ENCODE results near the gene FAAP20.

Gene FAAP20

DNA sequence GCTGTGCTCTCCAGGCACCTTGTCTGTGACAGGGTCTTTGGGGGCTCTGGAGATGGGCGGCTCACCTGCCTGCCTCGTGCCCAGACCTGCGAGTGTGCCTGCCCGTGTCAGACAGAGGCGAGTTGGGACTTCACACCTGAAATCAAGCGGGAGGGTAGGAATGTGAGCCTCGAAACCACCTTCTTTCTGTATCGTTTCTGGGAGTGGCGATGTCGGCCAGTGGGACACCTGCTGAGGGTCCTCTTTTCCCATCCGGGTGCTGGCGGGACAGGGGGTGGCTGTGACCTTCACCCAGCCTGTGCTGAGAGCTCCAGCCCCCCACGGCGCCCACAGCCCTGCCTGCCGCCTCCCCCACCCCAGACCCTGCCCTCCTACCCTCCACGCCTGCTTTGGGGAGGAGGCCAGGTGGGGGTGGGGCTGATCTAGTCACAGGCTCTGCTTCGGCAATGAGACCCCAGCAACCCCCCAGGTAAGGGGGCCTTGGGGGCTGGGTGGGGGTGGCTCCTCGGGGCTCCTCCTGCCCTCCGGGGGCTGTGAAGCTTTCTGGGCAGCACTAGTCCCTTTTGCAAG lies 15.6 kb upstream of the FAAP20 start:
- DNase-seq = no peak

DNA sequence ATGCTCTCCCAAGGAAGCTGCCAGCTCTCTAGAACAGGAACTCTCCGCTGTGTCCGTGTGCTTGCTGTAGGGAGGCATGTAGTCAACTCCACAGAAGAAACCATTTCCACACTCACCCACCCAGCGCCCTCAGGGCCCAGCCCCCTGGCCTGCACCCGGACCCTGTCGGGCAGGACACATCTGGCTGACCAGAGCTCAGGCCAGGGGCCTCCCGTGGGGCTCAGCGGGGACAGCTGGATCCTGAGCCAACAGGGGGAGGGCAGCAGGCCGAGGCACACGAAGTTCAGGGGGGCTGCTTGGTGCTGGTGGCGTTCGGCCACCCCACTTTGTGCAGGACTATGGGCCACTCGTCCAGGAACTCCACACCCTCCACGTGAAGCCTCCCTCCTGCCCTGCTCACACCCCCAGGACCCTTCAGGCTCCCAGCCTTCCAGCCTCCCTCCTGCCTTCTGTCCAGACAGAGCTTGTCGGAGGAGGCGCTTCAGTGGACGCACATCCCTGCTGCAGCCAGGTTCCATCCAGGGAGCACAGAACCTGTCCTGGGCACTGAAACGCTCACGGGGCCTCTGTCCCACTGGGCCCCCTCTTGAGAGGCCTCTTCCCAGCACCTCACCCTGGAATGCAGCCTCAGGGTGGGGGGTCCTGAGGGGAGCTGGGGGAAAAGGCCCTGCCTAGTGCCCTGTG lies 15.0 kb upstream of the FAAP20 start:
- no peak for DNase-seq

DNA sequence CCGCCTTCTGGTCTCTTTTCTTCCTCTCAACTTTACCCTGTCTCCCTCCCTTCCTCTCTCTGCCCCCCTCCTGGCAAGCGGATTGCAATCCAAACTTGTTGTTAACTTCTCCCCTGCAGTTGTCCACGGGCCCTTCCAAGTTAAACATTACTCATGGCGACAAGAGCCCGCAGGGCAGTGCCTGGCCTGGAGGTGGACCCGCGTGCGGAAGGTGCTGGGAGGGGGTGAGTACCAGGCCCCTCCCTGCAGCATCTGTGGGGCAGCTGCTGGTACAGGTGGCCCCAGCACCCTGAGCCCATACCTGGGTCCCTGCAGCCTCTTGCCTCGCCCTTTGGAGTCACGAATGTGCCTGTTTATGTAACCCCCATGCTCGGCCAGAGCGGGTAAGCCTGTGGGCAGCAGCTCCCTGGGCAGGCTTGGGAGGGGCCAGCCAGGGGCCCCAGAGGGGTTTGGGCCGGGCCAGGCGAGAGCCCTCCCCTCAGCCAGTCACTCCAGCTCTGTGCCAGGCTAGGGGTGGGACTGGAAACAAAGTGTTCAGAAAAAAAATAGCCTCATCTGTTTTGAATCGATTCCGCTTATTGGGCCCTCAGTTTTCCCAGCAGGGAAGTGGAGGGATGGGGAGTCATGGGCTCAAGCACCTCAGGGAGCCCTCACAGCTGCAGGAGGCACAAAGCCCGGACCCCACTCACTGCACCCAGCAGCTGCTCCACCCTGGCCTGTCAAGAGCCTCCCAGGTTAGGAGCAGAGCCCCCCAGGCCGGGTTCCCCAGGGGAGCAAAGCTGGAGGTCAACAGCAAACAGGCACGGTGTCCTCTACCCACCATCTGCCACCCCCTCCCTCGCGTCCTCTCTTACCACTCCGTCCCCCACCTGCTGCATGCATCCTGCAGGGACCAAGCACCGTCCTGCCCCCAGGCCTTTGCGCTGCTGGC lies 14.0 kb upstream of the FAAP20 start:
- DNase-seq = no peak

DNA sequence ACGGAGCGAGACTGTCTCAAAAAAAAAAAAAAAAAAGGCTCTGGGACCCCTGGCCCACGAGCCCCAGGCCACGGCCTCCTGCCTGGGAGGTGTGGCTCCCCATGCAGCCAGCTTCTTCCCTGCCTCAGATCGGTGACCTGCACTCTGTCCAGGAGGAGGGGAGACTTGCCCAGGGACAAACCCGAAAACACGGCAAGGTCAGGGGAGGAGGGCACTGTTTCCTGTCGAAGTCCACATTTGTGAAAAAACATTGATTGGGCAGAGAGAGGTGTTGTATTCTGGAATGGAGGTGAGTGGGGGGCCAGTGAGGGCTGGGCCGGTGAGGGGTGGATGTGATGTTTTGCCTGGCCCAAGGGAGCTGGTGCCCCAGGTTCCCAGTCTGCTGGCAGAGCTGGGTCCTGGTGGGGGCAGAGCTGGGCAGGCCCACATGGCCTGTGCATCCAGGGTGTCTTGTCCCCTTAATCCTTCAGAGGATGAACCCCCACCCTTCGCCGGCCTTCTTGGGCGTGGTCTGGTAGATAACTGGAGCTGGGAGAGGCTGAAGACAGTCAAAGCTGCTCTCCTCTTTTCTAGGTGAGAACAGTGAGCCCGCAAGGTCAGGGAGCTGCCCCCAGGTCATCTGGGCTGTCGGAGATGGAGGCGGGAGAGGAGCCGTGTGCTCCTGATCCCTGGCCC lies 12.4 kb upstream of the FAAP20 start:
- DNase-seq = peak; percentile 66

DNA sequence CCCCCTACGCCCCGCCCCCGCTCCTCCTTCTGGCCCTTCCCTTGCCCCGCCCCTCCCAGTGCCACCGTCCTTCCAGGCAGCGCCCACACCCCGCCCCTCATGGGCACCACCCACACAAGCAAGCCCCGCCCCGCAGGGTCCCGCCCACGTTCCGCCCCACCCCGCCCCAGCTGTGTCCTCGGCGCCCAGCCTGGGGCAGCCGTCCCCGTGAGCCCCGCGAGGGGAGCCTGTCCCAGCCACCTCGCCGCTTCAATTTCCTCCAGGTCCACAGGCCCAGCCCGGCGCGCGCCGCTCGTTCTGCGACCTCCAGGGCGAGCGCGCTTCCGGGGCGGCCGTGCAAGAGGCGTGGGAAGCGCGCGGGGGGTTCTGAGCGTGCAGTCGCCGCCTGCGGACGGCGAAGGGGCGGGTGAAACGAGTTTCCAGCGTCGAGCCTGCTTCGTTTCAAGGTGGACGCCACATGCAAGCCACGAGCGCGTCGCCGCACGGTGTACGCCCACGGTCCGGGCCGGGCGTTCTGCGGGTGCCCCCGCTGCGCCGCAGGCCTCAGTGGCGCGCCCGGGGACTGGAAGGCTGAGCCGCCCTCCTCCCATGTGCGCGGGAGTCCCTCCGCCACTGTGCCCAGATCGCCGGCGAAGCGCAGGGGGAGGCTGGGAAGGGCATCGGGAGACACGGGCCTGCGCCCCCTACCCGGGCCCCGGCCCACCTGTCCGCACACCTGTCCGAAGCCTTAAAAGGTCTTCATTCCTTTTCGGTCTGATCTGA lies 10.8 kb upstream of the FAAP20 start:
- peak; percentile 97 for DNase-seq

DNA sequence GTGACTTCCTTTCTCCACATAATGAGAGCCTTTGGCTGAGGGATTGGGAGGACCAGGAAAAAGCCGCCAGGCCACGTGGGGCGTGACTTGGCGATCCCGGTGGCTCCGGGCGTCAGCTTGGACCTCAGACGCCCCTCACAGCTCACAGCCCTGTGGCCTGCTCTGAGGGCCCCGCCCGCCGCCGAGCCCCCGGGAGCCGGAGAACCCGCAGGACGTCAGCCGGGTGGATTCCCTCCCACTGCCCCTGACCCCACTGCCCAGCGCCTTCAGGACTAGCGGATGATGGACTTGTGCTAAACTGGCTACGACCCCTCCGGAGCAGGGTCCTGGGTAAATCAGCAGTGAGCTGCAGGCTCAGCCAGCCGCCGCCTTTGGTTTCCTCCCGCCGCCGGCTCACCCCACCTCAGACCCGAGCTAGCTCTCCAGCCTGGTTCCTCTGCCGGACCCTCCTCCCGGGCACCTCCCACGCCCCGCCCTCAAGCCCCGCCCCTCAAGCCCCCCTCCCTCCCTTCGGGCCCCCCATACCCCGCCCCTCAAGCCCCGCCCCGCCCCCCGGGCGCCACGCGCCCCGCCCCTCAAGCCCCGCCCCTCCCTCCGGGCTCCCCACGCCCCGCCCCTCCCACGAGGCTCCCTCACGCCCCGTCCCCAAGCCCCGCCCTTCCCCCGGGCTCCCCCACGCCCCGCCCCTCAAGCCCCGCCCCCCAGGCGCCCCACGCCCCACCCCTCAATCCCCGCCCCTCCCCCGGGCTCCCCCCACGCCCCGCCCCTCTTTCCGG lies 10.0 kb upstream of the FAAP20 start:
- DNase-seq = peak; percentile 93

DNA sequence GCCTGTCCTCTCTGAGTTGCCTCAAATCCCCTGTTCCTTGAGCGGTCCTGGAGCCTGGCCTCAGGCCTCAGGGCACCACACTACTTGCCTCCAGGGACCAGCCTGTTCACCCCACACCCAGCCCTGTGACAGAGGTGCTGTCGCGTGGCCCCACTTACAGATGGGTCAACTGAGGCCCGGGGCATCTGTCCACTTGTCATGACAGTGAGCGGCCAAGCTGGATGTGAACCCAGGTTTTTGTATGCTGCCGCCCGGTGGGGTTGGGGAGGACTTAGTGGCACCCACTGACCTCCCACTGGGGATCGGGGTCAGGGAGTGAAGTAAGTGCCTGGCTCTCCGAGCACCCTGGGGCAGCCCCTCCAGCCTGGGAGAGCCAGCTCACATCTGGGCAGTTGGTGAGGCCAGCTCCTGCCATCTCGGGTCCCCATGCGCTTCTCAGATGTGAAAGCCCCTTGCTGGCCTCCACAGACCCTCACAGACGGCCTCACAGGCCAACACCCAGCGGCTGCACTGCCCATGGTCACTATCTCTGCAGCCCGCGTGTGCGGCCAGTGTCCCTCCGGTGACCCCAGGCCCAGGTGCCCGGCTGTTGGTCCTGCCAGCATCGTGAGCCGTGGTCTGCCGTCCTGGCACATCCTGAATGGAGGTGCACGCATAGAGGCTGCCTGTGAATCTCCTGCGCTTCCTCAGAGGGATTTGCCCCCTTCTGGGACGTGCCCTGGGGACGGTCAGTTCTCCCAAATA lies 9.3 kb upstream of the FAAP20 start:
- DNase-seq = no peak

DNA sequence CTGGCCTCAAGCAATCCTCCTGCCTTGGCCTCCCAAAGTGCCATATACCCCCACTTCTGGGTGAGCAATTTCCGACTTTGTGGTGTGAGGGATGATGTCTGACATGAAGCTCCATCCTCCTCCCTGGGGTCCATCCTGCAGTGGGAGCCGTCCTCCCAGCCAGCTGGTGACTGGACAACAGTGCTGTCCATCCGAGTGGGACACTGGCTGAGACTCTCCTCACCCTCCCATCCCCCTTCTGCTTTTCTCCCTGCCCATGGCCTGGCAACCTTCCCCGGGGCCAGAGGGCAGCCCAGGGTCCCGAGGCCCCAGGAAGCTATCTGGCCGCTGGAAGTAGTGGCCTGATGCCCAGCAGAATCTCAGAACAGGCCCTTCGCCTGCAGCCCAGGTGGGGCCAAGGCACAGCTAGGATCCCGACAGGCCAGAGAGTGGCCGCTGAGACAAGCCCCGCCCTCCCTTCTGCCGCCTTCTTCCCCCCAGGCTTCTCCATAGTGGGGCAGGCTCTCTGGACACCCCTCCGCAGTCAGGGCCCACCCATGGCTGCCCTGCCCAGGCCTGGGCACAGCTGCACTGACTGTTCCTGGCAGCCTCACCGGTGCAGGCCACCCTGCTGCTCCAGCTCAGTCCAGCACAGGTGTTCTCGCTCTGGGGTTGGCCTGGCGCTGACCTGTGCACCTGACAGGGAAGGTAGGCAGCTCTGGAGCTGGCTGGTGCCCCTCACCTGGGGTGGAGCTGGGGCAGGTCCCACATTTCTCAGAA lies 8.4 kb upstream of the FAAP20 start:
- DNase-seq = no peak

DNA sequence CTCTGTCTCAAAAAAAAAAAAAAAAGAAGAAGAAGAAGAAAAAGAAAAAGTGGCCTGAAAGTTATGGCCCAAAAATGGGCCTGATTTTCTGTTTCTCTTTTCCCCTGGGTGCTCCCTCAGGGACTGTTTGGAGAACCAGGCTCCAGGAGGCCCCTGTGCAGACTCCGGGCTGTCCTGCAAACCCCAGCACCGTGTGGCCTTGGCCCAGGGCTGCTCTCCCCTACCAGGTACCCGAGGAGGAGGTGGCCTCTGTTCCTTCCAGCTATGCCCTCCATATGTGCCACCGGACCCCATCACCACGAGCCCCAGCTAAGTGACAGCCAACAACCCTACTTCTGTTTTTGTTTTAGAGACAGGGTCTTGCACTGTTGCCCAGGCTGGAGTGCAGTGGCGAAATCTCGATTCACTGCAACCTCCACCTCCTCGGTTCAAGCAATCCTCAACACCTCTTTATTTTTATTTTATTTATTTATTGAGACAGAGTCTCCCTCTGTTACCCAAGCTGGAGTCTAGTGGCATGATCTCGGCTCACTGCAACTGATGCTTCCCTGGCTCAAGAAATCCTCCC lies 7.5 kb upstream of the FAAP20 start:
- no peak for DNase-seq

DNA sequence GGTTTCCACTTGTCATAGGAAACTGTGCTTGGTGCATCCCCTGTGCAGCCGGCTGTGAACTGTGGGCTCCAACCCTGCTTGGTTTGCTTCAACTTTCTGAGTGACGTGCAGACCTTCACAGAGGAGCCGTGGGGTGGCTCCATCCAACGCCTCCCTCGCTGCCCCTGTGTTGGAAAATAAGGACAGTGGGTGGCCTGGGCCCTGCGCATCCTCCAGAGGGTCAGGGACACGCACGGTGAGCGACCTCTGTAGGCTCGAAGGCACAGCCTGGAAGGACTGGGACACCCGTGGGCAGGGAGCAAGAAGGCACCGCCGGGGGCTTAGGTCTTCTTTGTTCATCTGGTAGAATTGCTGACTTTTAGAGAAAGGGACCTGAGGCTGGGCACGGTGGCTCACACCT lies 6.5 kb upstream of the FAAP20 start:
- no peak for DNase-seq

DNA sequence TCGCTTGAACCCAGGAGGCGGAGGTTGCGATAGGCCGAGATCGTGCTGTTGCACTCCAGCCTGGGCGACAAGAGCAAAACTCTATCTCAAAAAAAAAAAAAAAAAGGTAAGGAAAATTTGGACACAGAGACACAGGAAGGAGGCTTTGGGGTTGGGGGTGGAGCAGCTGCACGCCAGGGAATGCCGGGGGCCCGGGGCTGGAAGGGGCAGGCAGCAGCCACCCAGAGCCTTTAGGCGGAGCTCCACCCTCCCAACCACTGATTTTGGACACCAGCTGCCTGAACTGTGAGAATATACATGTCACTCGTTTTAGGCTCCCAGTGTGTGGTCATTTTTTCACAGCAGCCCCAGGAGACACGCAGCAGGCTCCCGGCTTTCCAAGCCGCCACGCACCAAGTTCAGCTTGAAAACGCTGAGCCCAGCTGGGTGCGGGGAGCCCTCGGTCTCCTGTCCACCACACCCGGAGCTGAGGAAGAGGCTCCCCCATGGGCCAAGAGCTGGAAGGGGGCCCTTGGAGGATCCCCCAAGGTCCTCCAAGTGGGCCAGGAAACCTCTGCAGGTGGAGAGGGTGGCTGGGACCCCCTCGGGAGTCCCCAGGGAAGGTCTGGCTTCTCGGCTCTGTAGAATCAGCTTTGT lies 5.9 kb upstream of the FAAP20 start:
- no peak for DNase-seq

DNA sequence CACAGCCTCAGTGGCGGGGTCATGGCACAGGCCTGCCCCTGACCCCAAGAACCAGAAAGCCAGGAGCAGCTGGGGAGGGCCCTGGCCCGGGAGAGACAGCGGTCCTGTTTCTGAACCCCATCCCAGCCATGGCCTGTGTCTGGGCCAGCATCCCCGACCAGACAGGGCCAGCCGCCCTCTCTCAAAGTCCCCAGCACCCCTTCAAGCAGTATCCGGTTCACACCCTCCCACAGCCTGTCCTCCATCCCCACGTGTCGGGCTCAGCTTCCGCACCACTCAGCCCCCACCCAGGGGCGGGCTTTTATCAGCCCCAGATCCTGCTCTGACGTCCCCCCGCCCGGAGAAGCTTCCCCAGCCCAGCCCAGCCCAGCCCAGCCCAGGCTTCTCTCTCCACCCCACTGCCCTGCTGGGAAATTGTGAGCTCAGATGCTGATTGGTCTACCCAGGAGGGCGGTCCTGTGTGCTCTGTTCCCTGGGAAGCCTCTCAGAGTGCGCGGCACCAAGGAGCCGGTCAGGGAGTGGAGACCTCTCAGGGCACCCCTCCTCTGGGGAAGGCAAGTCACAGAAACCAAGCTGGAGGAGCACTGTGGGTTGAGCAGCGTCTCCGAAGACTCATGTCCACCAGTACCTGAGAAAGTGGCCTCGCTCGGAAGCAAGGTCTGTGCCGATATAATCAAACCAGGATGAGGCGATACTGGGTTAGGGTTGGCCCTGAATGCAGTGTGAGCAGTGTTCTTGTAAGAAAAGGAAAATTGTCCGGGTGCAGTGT lies 4.7 kb upstream of the FAAP20 start:
- peak; percentile 98 for DNase-seq

DNA sequence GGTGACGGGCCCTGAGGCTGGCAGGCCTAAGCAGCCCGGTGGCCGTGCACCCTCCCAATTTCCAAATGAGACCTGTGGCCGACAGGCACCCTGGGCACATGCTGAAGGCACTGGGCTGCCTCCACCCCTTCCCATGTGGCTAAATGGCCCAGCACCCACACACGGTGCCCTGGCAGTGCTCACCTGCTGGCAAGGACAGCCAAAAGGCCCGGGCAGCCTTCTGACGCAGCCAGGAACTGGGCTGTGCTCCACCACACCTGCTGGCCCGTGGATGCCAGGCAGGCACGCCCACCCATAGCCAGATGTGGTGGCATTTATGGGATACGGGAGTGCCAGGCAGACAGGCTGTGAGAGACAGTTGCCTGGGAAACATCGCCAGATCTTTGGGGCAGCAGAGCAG lies 4.0 kb upstream of the FAAP20 start:
- no peak for DNase-seq

DNA sequence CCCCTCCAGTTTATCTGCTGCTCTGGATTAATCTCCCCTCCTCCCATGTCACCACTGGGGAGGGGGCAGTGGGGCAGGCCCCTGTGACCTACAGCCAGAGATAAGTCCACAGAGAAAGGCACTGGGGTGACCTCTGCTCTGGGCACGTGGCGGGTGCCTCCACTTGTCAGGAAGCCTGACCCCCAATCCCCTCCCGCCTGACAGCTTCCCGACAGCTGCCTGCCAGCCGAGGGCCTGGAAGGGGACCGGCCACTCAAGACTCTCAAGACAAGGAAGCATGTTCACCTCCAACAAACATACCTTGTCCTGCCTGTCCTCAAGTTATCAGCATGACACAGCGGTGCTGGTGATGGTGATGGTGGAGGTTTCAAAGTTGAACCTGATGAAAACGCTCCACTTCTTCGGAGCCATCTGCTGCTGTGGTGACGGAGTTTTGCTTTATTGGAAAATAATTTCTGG lies 3.2 kb upstream of the FAAP20 start:
- no peak for DNase-seq

DNA sequence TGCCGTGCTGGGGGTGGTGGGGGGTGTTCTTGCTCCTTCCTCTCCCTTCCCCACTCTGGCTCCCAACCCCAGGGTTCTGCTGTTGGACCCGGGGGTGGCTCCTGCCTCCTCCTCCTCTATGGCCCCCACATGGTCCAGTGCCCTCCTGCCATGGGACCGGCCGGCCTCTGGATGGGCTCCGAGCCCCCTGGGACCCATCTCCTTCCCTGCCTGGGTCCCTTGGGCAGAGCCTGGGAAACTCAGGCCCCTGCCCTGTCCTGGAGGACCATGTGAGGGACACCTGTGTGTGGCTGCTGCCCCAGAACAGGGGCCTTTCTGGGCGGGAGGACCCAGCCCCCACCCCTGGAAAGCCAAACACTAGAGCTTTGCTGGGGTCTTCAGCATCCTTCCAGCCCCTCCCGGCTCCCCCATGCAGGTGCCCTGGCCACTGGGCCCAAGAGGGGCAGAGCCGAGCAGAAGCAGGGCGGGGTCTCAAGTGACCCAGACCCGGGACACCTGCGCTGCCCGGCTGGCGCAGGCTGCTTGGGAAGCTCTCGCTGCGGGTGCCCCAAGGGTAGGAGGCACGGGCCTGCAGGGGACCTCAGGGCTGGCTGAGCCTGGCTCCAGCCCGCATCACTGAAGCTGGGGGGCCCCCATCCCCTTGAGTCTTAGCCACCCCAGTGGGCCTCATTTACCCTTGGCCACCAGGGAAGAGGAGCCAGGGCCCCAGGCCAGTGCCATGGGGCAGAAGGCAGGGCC lies 2.5 kb upstream of the FAAP20 start:
- no peak for DNase-seq

DNA sequence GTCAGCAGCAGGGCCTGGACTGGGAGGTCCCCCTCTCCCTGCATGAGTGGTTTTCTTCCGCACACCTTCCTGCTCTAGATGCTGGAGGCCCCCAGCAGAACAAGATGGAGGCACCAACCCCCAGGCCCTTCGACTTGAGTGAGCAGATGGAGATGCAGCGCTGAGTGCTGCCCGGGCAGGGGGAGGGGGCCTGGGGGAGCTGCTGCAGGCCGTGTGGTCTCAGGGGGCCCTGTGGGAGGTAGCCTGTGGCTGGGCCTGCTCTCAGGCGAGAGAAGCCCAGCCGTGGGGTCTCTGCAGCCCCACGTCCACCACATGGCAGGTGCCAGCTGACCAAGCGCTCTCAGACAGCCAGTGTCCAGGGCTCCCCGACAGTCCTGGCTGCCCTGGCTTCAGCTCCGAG lies 1.2 kb upstream of the FAAP20 start:
- DNase-seq = no peak

DNA sequence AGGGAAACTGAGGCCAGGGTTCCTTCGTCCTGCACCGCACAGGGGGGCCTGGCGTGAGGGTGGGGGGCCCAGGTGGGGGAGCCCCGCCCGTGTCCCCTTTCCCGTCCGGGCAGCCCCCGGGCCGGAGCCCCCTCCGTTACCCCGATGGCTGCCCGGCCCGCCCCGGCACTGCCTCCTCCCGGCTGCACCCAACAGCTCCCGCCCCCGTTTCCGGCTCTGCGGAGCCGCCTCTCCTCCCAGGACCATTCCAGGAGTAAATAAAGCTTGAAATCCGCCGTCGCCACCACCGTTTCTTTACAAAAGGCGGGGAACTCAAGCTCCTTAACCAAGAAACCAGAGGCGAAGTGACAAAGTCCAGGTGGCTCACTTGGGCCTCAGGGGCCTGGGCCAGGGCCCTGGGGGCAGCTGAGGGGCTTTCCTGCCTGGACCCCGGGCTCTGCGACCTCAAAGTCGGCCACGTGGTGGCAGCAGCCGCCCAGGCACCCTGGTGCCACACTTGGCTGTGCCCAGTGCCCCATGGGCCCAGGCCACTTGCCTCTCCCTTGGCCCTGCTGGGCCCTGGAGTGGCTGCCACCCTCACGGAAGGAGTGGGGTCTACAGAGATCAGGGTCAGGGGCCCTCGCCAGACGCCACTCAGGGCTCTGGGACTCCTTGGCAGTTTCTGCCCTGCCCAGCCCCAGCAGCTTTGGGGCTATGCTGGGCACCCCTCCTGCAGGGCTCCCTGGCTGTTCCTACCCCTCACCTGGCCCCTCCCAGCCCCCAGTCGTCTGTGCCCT lies 514 bp upstream of the FAAP20 start:
- peak; percentile 94 for DNase-seq

Measured in hematopoietic multipotent progenitor cell treated with erythropoietin and hydrocortisone succinate and interleukin-3 and kit ligand, for 4 days (in vitro differentiated cells).